ENCODE data around the gene PTPRG.

The PTPRG gene

GRCh38 chr3:62261121-62261520 is 699.8 kb downstream of the PTPRG start:
- Histone ChIP-seq H3K4me1 (ENCODE audit: control insufficient read depth, insufficient read depth, low read length, poor library complexity, severe bottlenecking) (no peaks in the 10 kb centered on the region), H3K27ac (ENCODE audit: insufficient read depth, low read length, poor library complexity, severe bottlenecking) (no peak overlapping the region), H3K9me3 (ENCODE audit: control insufficient read depth, low read length) (no peaks in the 10 kb centered on the region), H3K27me3 (replicated peaks; ENCODE audit: control insufficient read depth, insufficient read depth, low read length, poor library complexity, severe bottlenecking) (peaks cover 3% of the 10 kb centered on the region), H3K36me3 (ENCODE audit: control insufficient read depth, insufficient read depth, low read length) (no peaks in the 10 kb centered on the region), H3K4me3 (ENCODE audit: insufficient read depth, low read depth, low read length, poor library complexity, severe bottlenecking) (no peak overlapping the region)
- no peak for DNase-seq

GRCh38 chr3:62261736-62262135 is 700.4 kb downstream of the PTPRG start:
- Histone ChIP-seq H3K4me3 (ENCODE audit: insufficient read depth, low read depth, low read length, poor library complexity, severe bottlenecking) (no peak overlapping the region), H3K36me3 (ENCODE audit: control insufficient read depth, insufficient read depth, low read length) (no peaks in the 10 kb centered on the region), H3K4me1 (ENCODE audit: control insufficient read depth, insufficient read depth, low read length, poor library complexity, severe bottlenecking) (no peaks in the 10 kb centered on the region), H3K9me3 (ENCODE audit: control insufficient read depth, low read length) (no peaks in the 10 kb centered on the region), H3K27me3 (replicated peaks; ENCODE audit: control insufficient read depth, insufficient read depth, low read length, poor library complexity, severe bottlenecking) (no peaks in the 10 kb centered on the region), H3K27ac (ENCODE audit: insufficient read depth, low read length, poor library complexity, severe bottlenecking) (no peak overlapping the region)
- DNase-seq, result no peak

- no peaks in the 10 kb centered on the region for H3K9me3 ChIP-seq (ENCODE audit: control insufficient read depth, low read length)
- no peaks in the 10 kb centered on the region for H3K4me1 ChIP-seq (ENCODE audit: control insufficient read depth, insufficient read depth, low read length, poor library complexity, severe bottlenecking)
- H3K4me3 ChIP-seq (ENCODE audit: insufficient read depth, low read depth, low read length, poor library complexity, severe bottlenecking), result no peak overlapping the region
- no peaks in the 10 kb centered on the region for H3K27me3 ChIP-seq (replicated peaks; ENCODE audit: control insufficient read depth, insufficient read depth, low read length, poor library complexity, severe bottlenecking)
- H3K36me3 ChIP-seq (ENCODE audit: control insufficient read depth, insufficient read depth, low read length), result no peaks in the 10 kb centered on the region
- DNase-seq, result no peak
- no peak overlapping the region for H3K27ac ChIP-seq (ENCODE audit: insufficient read depth, low read length, poor library complexity, severe bottlenecking)
Measured at GRCh38 chr3:62265528-62265927, 704.2 kb downstream of the PTPRG start.

GRCh38 chr3:62266668-62267283 is 705.4 kb downstream of the PTPRG start:
- no peaks in the 10 kb centered on the region for H3K27me3 ChIP-seq (replicated peaks; ENCODE audit: control insufficient read depth, insufficient read depth, low read length, poor library complexity, severe bottlenecking)
- no peak overlapping the region for H3K27ac ChIP-seq (ENCODE audit: insufficient read depth, low read length, poor library complexity, severe bottlenecking)
- no peaks in the 10 kb centered on the region for H3K4me1 ChIP-seq (ENCODE audit: control insufficient read depth, insufficient read depth, low read length, poor library complexity, severe bottlenecking)
- H3K36me3 ChIP-seq (ENCODE audit: control insufficient read depth, insufficient read depth, low read length), result no peaks in the 10 kb centered on the region
- DNase-seq, result no peak
- H3K9me3 ChIP-seq (ENCODE audit: control insufficient read depth, low read length), result no peaks in the 10 kb centered on the region
- no peak overlapping the region for H3K4me3 ChIP-seq (ENCODE audit: insufficient read depth, low read depth, low read length, poor library complexity, severe bottlenecking)

- Histone ChIP-seq H3K4me1 (ENCODE audit: control insufficient read depth, insufficient read depth, low read length, poor library complexity, severe bottlenecking) (no peaks in the 10 kb centered on the region), H3K27me3 (replicated peaks; ENCODE audit: control insufficient read depth, insufficient read depth, low read length, poor library complexity, severe bottlenecking) (no peaks in the 10 kb centered on the region), H3K27ac (ENCODE audit: insufficient read depth, low read length, poor library complexity, severe bottlenecking) (no peak overlapping the region), H3K36me3 (ENCODE audit: control insufficient read depth, insufficient read depth, low read length) (no peaks in the 10 kb centered on the region), H3K9me3 (ENCODE audit: control insufficient read depth, low read length) (no peaks in the 10 kb centered on the region), H3K4me3 (ENCODE audit: insufficient read depth, low read depth, low read length, poor library complexity, severe bottlenecking) (no peak overlapping the region)
- no peak for DNase-seq
Measured at GRCh38 chr3:62276658-62277180, 715.3 kb downstream of the PTPRG start.

- Histone ChIP-seq H3K27ac (ENCODE audit: insufficient read depth, low read length, poor library complexity, severe bottlenecking) (no peak overlapping the region), H3K4me1 (ENCODE audit: control insufficient read depth, insufficient read depth, low read length, poor library complexity, severe bottlenecking) (no peaks in the 10 kb centered on the region), H3K36me3 (ENCODE audit: control insufficient read depth, insufficient read depth, low read length) (no peaks in the 10 kb centered on the region), H3K27me3 (replicated peaks; ENCODE audit: control insufficient read depth, insufficient read depth, low read length, poor library complexity, severe bottlenecking) (no peaks in the 10 kb centered on the region), H3K9me3 (ENCODE audit: control insufficient read depth, low read length) (no peaks in the 10 kb centered on the region), H3K4me3 (ENCODE audit: insufficient read depth, low read depth, low read length, poor library complexity, severe bottlenecking) (no peak overlapping the region)
- no peak for DNase-seq
Measured at GRCh38 chr3:62277450-62277849, 716.1 kb downstream of the PTPRG start.

DNA sequence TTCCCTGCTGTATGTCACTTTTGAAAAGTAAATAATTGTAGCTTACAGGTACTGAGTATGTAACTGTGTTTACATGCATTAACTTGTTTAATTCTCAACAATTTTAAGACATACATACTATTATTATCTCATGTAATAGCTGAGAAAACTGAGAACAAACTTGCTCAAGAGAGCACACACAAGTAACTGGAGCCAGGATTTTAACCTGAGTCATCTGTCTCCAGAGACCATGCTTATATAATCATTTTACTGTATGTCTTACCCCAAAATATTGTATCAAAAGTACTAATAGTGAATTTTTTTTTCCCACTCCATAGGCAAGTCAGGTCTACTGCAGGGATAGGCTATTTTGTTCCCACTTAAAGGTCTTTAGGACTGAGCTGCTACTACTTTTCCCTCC is 716.6 kb downstream of the PTPRG start:
- Histone ChIP-seq H3K36me3 (ENCODE audit: control insufficient read depth, insufficient read depth, low read length) (no peaks in the 10 kb centered on the region), H3K4me3 (ENCODE audit: insufficient read depth, low read depth, low read length, poor library complexity, severe bottlenecking) (no peak overlapping the region), H3K4me1 (ENCODE audit: control insufficient read depth, insufficient read depth, low read length, poor library complexity, severe bottlenecking) (no peaks in the 10 kb centered on the region), H3K27ac (ENCODE audit: insufficient read depth, low read length, poor library complexity, severe bottlenecking) (no peak overlapping the region), H3K9me3 (ENCODE audit: control insufficient read depth, low read length) (no peaks in the 10 kb centered on the region), H3K27me3 (replicated peaks; ENCODE audit: control insufficient read depth, insufficient read depth, low read length, poor library complexity, severe bottlenecking) (no peaks in the 10 kb centered on the region)
- no peak for DNase-seq

DNA sequence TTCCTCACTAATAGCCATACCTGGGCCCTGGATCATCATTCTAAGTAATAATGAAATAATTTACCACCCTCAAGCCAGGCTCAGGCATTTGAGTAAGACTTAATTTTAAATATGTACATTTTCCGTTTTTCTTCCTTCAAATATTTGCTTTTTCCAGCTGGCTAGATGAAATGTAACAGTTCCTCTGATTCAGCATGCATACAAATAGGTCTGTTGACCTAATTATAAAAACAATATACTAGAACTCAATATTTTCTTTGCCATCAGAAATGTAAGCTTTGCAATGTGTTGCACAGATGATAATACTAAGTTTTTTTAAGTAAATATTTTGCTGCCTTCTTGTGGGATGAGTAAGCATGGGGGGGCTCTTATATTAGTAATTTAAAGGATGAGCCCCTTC is 720.4 kb downstream of the PTPRG start:
- Histone ChIP-seq H3K27ac (ENCODE audit: insufficient read depth, low read length, poor library complexity, severe bottlenecking) (no peak overlapping the region), H3K4me1 (ENCODE audit: control insufficient read depth, insufficient read depth, low read length, poor library complexity, severe bottlenecking) (no peaks in the 10 kb centered on the region), H3K27me3 (replicated peaks; ENCODE audit: control insufficient read depth, insufficient read depth, low read length, poor library complexity, severe bottlenecking) (no peaks in the 10 kb centered on the region), H3K36me3 (ENCODE audit: control insufficient read depth, insufficient read depth, low read length) (no peaks in the 10 kb centered on the region), H3K9me3 (ENCODE audit: control insufficient read depth, low read length) (no peaks in the 10 kb centered on the region), H3K4me3 (ENCODE audit: insufficient read depth, low read depth, low read length, poor library complexity, severe bottlenecking) (no peak overlapping the region)
- no peak for DNase-seq

DNA sequence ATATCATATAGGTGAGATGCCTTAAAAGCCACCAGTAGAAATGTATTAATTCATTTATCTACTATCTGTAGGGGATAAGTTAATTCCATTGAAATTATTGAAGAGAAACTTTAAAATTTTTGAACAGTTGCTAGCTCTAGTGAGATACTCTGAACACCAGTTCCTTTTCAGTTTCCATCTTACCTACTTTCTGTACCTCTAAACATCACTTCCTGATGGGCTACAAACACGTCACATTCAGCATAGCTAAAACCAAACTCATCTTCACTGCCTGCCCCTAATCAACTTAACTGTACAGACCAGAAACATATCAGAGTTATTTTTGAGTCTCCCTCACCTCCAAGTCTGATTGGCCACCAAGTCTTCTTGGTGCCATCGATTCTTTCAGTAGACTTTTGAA is 723.1 kb downstream of the PTPRG start:
- H3K4me3 ChIP-seq (ENCODE audit: insufficient read depth, low read depth, low read length, poor library complexity, severe bottlenecking), result no peak overlapping the region
- DNase-seq, result no peak
- H3K27ac ChIP-seq (ENCODE audit: insufficient read depth, low read length, poor library complexity, severe bottlenecking), result no peak overlapping the region
- H3K9me3 ChIP-seq (ENCODE audit: control insufficient read depth, low read length), result no peaks in the 10 kb centered on the region
- H3K27me3 ChIP-seq (replicated peaks; ENCODE audit: control insufficient read depth, insufficient read depth, low read length, poor library complexity, severe bottlenecking), result no peaks in the 10 kb centered on the region
- H3K36me3 ChIP-seq (ENCODE audit: control insufficient read depth, insufficient read depth, low read length), result no peaks in the 10 kb centered on the region
- H3K4me1 ChIP-seq (ENCODE audit: control insufficient read depth, insufficient read depth, low read length, poor library complexity, severe bottlenecking), result no peaks in the 10 kb centered on the region

- H3K4me3 ChIP-seq (ENCODE audit: insufficient read depth, low read depth, low read length, poor library complexity, severe bottlenecking), result no peak overlapping the region
- H3K27ac ChIP-seq (ENCODE audit: insufficient read depth, low read length, poor library complexity, severe bottlenecking), result no peak overlapping the region
- H3K4me1 ChIP-seq (ENCODE audit: control insufficient read depth, insufficient read depth, low read length, poor library complexity, severe bottlenecking), result no peaks in the 10 kb centered on the region
- DNase-seq, result no peak
- H3K9me3 ChIP-seq (ENCODE audit: control insufficient read depth, low read length), result no peaks in the 10 kb centered on the region
- no peaks in the 10 kb centered on the region for H3K36me3 ChIP-seq (ENCODE audit: control insufficient read depth, insufficient read depth, low read length)
- H3K27me3 ChIP-seq (replicated peaks; ENCODE audit: control insufficient read depth, insufficient read depth, low read length, poor library complexity, severe bottlenecking), result no peaks in the 10 kb centered on the region
Measured at GRCh38 chr3:62287392-62287927, 726.1 kb downstream of the PTPRG start.
